Measurements from ENCODE around the gene PATL1.

The PATL1 gene

DNA sequence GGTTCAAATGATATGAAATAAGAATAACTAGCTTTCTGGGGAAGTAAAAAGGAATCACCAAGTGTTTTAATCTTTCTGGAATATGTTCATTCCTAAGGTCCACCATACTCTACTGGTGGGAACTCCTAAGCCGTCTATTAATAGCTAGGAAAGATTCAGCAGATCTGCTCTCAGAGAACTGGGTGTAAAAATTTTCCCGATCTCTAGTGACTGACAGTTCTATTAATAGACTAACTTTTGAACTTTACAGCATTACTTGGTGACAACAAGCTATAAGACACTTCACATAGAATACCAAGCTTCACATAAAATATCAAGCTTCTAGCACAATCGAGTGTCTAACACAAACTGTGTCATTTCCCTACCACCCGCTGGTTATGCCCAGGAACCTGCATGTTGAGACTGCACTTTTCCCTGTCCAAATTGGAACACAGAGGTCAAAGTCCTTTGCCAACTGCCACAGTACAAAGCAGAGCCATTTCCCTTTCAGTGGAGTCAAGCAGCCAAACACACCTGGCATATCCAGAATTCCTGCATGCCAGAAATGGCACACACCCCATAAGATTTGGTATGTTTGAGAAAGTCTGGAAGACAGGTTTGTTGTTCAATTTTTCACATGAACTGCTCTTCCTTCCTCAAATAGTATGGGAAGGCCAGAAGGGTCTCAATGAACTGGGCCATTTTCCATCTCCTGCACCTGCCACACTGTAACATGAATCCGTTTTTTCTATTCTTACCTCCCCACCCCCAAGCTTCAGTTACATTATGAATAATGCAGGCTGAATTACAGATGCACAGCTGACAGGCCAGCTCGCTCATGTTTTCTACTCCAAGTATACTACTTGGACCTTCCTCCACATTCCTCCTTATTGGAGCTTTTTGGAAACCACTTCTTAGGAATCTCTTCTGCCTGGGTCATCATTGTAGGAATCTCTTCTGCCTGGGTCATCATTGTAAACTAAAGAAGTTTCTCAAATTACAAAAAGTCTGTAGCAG is 57.0 kb downstream of the PATL1 start:
- DNase-seq = peak; percentile 0

GRCh38 chr11:59610289-59610688 is 58.5 kb downstream of the PATL1 start:
- DNase-seq = no peak

DNA sequence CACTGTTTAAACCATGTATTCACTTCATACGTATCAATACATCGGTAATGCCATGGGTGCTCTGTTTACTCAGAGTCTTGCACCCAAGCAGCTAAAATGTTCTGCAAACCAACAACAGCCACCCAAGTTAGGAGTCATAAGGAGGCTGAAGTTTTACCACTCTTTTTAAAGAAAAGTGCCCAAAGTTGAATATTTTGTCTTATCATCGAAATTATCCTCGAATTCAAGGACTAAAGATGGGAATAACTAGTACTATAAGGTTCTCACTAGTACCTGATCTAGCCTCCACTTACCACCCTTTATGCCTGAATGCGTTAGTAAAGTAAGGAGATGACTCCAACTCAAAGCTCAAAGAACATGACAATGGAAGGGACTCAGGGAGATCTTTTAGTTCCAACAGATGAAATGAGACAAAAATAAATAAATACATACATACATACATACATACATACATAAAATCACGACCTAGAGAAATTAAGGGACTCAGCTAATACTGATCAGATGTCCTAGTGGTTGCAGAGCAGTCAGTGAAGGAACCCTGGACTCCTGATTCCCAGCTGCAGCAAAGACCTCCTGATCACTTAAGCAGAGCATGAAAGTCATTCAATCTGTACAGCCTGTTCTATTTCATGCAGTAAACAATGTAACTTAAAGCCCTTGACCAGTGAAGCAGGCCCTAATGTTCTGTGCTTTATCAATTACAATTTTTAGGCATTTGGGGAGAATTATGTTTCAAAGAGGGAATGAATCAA is 61.0 kb downstream of the PATL1 start:
- no peak for DNase-seq

DNA sequence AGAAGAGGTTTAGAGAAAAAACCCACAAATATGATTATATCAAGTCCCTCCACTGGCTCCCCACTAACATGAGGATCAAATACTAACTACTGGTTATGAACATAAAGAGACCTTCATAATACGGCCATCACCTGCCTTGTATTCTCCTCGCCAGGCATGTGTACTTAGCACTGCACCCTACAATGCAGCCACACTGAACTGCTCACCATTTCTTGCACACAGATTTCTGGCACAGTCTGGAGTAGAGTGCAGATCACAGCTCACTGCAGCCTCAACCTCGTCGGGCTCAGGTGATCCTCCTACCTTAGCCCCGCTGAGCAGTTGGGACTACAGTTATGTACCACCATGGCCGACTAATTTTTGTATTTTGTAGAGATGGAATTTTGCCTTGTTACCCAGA is 66.4 kb downstream of the PATL1 start:
- no peak for DNase-seq

DNA sequence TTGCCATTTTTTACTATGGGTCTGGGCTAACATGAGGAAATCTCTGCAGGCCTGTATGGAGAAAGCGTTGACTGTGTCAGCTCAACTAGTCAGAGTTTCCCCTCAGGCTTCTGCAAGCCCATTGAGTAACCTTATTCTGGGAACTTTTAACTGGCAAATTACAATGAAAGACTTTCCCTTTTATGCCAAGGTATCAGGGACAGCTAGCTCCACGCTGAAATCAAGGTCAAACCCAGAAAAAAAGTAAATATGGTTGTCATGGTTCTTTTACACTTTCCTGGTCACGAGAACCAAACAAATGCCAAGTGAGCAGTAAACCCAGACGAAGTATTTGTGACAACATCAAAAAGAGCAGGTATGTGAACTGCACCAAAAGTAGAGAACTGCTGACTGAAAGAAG is 67.0 kb downstream of the PATL1 start:
- DNase-seq = no peak

DNA sequence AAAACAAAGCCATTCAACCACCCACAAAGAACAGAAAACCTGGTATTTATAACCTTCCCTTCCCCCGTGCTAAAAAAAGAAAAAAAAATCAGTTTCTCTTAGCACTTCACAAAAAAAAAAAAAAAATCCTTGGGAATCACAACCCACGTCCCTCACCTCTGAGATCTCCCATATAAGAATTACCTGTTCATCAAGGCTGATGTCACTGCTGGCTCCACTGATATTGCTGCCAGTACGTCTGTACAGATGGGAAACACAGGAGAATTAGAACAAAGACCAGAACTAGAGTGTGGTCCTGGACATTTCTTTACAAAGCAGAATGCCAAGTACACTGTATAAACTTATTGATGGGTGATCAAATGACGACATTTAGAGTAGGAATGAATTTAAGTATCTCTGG is 68.2 kb downstream of the PATL1 start:
- DNase-seq = no peak

- no peak for DNase-seq
Measured at GRCh38 chr11:59600234-59600633, 68.6 kb downstream of the PATL1 start.

- DNase-seq = no peak
Measured at GRCh38 chr11:59598961-59599360, 69.9 kb downstream of the PATL1 start.
